Psoas muscle (tissue), 8 donors: ENCODE measurements around the gene PDE6D. TPM values are rescaled to one million over a fixed set of nuclear protein-coding genes. Genes with fewer than 3 reads are reported as not detected.
"Not testable (repeated sequence)": the region's sequence is repeated elsewhere in the genome, so short reads cannot be mapped to it uniquely, and the experiment has no call there.

ENCODE experiments used
- ATAC-seq, 4 donors: fragments of 200-7000 bp; cut with Tn5 transposase; one replicate each; pipeline ENCODE4 v1.9.1; 2020; ENCODE audit warnings: moderate library complexity in 3 of 4, mild to moderate bottlenecking in 2 of 4
- DNase-seq, 2 donors: peaks; one replicate each; pipeline ENCODE4 v3.0.0-alpha.2; 2020
- H3K27ac ChIP-seq: fragments of 200-600 bp; one replicate; pipeline ENCODE4 v1.8.0; 2022
- H3K27me3 ChIP-seq, 3 donors: fragments of 200-600 bp in 1 of 3; one replicate each; pipeline versions ENCODE4 v1.6.1 to v1.8.0; 2013 to 2022; ENCODE audit warnings: low read length in 2 of 3, mild to moderate bottlenecking in 2 of 3, moderate library complexity in 1 of 3; ENCODE audit not compliant: insufficient read depth in 3 of 3
- H3K36me3 ChIP-seq, 2 donors: fragments of 200-600 bp in 1 of 2; one replicate each; pipeline versions ENCODE4 v1.6.1 to v1.8.0; 2013 to 2022; ENCODE audit warnings: low read depth in 1 of 2, mild to moderate bottlenecking in 1 of 2, moderate library complexity in 1 of 2; ENCODE audit not compliant: insufficient read depth in 1 of 2
- H3K4me1 ChIP-seq: fragments of 200-600 bp; one replicate; pipeline ENCODE4 v1.8.0; 2022
- H3K4me3 ChIP-seq: fragments of 200-600 bp; one replicate; pipeline ENCODE4 v1.8.0; 2022; ENCODE audit warnings: mild to moderate bottlenecking
- H3K9me3 ChIP-seq: fragments of 200-600 bp; one replicate; pipeline ENCODE4 v1.8.0; 2022
- WGBS, 3 donors: extraction: QIAGEN DNeasy Blood & Tissue Kit; methylation state at CpG; one replicate each; pipeline versions ENCODE4 v1.1.6 to v1.1.7; 2013; 5-methylcytosine and 5-hydroxymethylcytosine counted together
- intact Hi-C, 2 donors: fragments of 100-400 bp; cut with DNase I; formaldehyde crosslinking; loops; one replicate each; pipeline versions ENCODE4 v1.11.0 to v1.14.2; 2022
- polyA plus RNA-seq, 3 donors: library from polyadenylated mRNA; stranded (reverse); fragments of 200-250 nt; gene quantifications; one replicate each; pipeline ENCODE4 v1.2.3, GENCODE V29; 2013
- total RNA-seq, 4 donors: library from RNA; stranded (reverse); fragmentation: NEBNext Ultra II Directional in 2 of 4; extraction: Animal tissue kit (Norgen Biotek cat#: 25700) in 2 of 4; gene quantifications; one replicate each; pipeline versions ENCODE4 v1.2.1 to v1.2.4, GENCODE V29; 2021 to 2023
- TF ChIP-seq, protein P1 (sequence below): fragments of 200-600 bp; IDR thresholded peaks from one replicate; pipeline ENCODE4 v1.8.0; 2022; ENCODE audit warnings: antibody characterized with exemption
- donor health status: healthy with polysubstance abuse.
- donor health status: DM: no; HTN: no; CAD: no; lungs with moderate emphysema.
- donor health status: Bipolar disorder and iron deficiency.
- donor health status: healthy.
- donor health status: DM: yes; HTN: yes; CAD: no.
- donor health status: DM: no; HTN: no; CAD: no.
- donor health status: DM: no; HTN: no; CAD: no.
- donor health status: DM: yes; HTN: yes; CAD: no.

Gene PDE6D
- total and polyA plus RNA-seq, 7 donors, result 8.7 to 22.5 (median 13.8) TPM

DNA sequence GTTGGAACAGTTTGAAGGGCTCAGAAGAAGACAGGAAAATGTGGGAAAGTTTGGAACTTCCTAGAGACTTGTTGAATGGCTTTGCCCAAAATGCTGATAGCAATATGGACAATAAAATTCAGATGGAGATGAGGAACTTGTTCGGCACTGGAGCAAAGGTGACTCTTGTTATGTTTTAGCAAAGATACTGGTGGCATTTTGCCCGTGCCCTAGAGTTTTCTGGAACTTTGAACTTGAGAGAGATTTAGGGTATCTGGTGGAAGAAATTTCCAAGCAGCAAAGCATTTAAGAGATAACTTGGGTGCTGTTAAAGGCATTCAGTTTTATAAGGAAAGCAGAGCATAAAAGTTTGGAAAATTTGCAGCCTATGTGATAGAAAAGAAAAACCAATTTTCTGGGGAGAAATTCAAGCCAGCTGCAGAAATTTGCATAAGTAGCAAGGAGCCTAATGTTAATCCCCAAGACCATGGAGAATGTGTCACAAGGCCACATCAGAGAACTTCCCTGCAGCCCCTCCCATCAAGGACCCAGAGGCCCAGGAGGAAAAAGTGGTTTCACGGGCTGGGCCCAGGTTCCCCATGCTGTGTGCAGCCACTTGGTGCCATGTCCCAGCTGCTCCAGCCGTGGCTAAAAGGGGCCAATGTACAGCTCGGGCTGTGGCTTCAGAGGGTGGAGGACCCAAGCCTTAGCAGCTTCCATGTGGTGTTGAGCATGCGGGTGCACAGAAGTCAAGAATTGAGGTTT, 32.8 kb downstream of the PDE6D start:
- WGBS, 3 donors, result 80 to 84% (median 84%) methylated on average over 6 of the region's 6 CpGs
- H3K4me1 ChIP-seq, H3K9me3 ChIP-seq, H3K4me3 ChIP-seq, H3K27ac ChIP-seq, ATAC-seq, H3K27me3 ChIP-seq, intact Hi-C loops, H3K36me3 ChIP-seq, DNase-seq: not testable (repeated sequence)

DNA sequence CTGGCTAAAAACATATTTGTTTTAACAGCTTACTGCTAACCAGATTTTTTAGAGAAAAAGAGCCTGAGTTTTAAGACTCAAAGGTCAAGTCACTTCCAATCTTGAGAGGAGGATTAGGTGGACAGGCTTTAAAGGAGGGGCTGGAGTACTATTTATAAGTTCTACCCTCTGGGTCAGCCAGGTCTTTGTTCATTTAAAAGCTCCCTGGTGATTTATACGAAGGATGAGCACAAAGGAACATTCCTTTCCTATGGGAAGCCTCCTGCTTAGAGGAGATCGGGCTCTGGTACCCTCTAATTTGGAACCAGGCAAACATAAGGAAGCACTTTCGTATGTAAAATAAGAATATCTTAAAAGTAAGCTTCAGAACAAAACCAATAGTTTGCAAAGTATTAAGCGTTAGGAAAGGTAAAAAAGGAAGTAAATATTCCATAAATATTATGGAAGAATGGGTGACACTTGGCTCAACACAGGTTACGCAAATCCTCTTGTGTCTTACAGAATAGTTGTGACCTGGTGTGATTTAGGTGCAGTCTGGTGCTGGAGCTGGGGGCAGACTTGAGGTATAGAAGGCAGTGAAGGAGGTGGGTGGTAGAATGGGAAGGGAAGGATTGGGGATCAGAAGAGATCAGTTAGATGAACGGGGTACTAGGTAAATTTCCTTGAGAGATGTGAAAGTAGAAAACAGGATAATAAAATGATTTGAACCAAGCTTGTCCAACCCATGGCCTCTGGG, 35.6 kb downstream of the PDE6D start:
- H3K27ac ChIP-seq, result no peak overlapping the region
- no peaks in the 10 kb centered on the region for H3K9me3 ChIP-seq
- TF ChIP-seq, protein P1, sequence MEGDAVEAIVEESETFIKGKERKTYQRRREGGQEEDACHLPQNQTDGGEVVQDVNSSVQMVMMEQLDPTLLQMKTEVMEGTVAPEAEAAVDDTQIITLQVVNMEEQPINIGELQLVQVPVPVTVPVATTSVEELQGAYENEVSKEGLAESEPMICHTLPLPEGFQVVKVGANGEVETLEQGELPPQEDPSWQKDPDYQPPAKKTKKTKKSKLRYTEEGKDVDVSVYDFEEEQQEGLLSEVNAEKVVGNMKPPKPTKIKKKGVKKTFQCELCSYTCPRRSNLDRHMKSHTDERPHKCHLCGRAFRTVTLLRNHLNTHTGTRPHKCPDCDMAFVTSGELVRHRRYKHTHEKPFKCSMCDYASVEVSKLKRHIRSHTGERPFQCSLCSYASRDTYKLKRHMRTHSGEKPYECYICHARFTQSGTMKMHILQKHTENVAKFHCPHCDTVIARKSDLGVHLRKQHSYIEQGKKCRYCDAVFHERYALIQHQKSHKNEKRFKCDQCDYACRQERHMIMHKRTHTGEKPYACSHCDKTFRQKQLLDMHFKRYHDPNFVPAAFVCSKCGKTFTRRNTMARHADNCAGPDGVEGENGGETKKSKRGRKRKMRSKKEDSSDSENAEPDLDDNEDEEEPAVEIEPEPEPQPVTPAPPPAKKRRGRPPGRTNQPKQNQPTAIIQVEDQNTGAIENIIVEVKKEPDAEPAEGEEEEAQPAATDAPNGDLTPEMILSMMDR, result no peak
- ATAC-seq, result no peak
- H3K4me1 ChIP-seq, result no peaks in the 10 kb centered on the region
- 63 to 67% (median 64%) methylated on average over 6 of the region's 6 CpGs for WGBS, 3 donors
- no peak overlapping the region for H3K4me3 ChIP-seq
- H3K27me3 ChIP-seq, result no peaks in the 10 kb centered on the region
- H3K36me3 ChIP-seq, result no peaks in the 10 kb centered on the region
- intact Hi-C loops, result no loop called here
- no peak for DNase-seq

DNA sequence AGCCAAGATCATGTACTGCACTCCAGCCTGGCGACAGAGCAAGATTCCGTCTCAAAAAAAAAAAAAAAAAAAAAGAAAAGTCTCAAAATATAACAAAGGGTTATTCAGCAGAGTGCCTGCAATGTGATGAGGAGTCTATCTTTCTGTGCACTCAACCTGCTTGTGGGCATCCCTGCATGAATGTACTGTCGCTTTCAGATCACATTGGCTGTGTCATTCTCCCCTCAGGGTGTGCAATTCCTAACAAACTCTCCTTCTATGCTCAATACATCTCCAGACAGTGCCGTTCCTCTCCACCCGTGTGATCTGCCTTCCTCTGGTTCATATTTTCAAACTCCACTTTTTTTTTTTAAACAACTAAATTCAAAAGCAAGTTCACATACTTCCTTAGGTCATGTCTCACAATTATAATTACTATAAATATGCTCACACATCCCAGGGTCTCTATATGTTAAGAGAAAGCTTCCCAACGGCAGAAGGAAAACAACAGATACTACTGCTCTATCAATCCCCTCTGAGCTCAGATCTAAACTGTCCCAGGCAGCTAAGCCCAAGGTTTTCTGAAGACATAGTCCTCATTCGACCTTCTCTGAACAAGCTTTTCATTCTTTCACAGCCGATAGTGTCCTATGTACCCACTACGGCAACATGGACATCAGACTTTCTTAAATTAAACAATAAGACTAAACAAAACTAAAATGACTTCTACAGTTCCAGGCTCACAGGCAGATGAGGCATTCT, 37.5 kb downstream of the PDE6D start:
- WGBS, 3 donors, result 51 to 57% (median 54%) methylated on average over 9 of the region's 9 CpGs
- Histone ChIP-seq H3K4me1 (no peaks in the 10 kb centered on the region), H3K27ac (no peak overlapping the region), H3K36me3 (peaks cover 0 to 5% of the 10 kb centered on the region in 2 donors), H3K9me3 (no peaks in the 10 kb centered on the region), H3K4me3 (no peak overlapping the region), H3K27me3 (no peaks in the 10 kb centered on the region)
- peak in 1 of 4 donors; percentile 44 for ATAC-seq
- TF ChIP-seq, protein P1, result no peak
- intact Hi-C loops, result no loop called here
- no peak for DNase-seq

DNA sequence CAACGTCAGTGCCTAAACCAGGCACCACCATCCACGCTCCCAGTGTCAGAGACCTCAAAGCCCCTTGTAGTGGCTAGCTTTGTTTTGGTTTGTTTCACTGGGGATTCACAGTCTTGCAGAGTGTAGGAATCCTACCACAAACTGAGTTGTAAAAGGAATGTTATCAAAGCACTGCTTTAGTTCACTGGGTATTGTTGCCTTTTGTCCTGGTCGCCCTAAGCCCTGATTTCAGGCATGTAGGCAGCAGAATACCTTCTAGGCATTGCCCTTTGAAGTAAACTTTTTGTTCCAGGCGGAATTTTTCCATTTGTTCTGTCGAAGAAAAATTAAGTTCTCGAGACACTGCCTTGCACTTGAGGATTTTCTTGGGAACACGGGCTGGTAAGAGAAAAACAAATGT, 43.3 kb downstream of the PDE6D start:
- no peak for DNase-seq
- WGBS, 3 donors, result 94 to 95% (median 94%) methylated on average over 7 of the region's 7 CpGs
- Histone ChIP-seq H3K4me3 (no peak overlapping the region), H3K4me1 (no peaks in the 10 kb centered on the region), H3K27me3 (no peaks in the 10 kb centered on the region), H3K36me3 (peaks cover 0 to 38% of the 10 kb centered on the region in 2 donors), H3K9me3 (no peaks in the 10 kb centered on the region), H3K27ac (no peak overlapping the region)
- intact Hi-C loops, result no loop called here
- no peak for ATAC-seq
- TF ChIP-seq, protein P1, result no peak

DNA sequence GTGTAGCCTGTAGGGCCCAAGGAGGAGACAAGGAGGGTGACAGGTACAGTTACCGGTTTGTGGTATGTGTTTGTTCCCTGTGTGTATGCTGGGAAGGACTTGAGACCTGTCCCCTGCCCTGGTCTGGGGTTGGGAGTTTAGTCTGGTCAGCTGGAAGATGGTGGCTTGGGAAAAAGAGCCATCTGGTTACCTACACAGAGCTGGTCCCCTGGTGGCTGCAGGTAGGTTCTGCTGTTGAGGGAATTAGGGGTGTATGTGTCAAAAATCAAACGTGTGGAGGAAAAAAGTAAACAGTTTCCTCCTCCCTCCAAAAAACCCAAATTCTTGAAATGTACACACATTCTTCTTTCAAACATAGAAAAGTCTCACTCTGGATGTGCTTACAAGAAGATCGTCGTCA, 48.5 kb downstream of the PDE6D start:
- Histone ChIP-seq H3K4me3 (no peak overlapping the region), H3K9me3 (no peaks in the 10 kb centered on the region), H3K4me1 (no peaks in the 10 kb centered on the region), H3K36me3 (peaks cover 0 to 30% of the 10 kb centered on the region in 2 donors), H3K27ac (no peak overlapping the region), H3K27me3 (no peaks in the 10 kb centered on the region)
- ATAC-seq, result no peak
- intact Hi-C loops, result no loop called here
- DNase-seq, result no peak
- WGBS, 3 donors, result 83 to 88% (median 84%) methylated on average over 4 of the region's 4 CpGs
- TF ChIP-seq, protein P1, result no peak
